GM21619 (cell line): ENCODE measurements around the gene OR8B8.
"Not testable (repeated sequence)": the region's sequence is repeated elsewhere in the genome, so short reads cannot be mapped to it uniquely, and the experiment has no call there.

Source experiments
- ATAC-seq: cut with Tn5 transposase; IDR thresholded peaks from one replicate; pipeline ENCODE4 v1.9.1; 2021; ENCODE audit not compliant: unreplicated experiment

OR8B8 gene

DNA sequence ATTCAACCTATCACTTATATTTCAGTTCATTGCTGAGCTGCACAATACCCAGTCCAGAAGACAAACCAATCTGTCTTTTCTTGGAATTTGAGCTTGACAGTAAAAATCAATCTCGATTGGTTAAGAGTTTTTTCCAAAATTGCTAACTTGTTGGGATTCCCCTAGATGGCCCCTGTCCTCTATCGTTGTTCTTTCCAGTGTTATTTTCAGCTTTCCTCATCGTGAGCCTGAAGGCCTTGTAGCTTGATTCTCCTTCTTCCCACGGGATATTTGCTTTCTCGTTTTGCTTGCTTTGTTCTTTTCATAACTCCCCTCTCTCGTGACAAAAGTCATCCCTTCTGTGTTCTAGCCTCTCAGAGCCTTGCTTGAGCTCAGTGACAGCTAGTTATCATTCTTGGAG lies 3.1 kb downstream of the OR8B8 start:
- no peak for ATAC-seq

- ATAC-seq = no peak
Measured at GRCh38 chr11:124441519-124441918, 4.0 kb downstream of the OR8B8 start.

GRCh38 chr11:124441081-124441480 lies 4.4 kb downstream of the OR8B8 start:
- no peak for ATAC-seq

DNA sequence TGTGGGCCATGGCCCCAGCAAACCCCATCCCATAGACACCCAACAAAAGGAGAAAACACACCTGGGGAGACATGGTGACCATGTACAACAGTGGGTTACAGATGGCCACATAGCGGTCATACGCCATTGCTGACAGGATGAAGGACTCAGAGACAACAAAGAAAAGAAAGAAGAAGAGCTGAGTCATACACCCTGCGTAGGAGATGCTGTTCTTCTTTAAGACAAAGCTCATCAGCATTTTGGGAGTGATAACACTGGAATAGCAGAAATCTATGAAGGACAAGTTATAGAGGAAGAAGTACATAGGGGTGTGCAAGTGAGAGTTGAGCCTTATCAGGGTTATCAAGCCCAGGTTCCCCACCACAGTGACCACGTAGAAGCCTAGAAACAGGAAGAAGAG lies 4.9 kb downstream of the OR8B8 start:
- ATAC-seq = no peak

GRCh38 chr11:124434699-124435098 lies 10.8 kb downstream of the OR8B8 start:
- no peak for ATAC-seq

GRCh38 chr11:124429599-124429998 lies 15.9 kb downstream of the OR8B8 start:
- no peak for ATAC-seq

- ATAC-seq = no peak
Measured at GRCh38 chr11:124424384-124424921, 21.0 kb downstream of the OR8B8 start, which contains the start of gene OR8B4. Gene OR8B4, minus strand, starts transcription at chr11:124424871. Its CDS starts 0 bp downstream, at chr11:124424871.

- ATAC-seq = no peak
Measured at GRCh38 chr11:124421043-124421442, 24.5 kb downstream of the OR8B8 start.

- ATAC-seq = no peak
Measured at GRCh38 chr11:124415356-124415923, 30.1 kb downstream of the OR8B8 start.

DNA sequence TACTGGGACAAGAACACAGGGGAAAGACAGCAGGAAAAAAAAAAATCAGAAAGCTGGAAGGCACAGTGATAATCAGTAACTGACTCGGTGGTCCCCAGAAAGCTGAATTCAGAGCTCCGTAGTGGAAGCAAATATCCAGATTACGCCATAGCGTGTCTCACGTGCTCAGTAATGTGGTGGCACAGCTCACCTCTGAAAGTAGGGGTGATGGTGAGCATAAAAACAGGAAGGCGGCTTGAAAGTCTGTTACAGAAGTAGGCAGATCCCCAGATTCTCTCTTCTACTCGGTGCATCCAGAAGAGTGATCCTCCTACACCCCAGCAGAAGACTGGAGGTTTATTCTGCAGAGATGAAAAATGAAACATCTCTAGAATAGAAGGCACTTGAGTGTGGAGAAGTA lies 35.6 kb downstream of the OR8B8 start:
- no peak for ATAC-seq

DNA sequence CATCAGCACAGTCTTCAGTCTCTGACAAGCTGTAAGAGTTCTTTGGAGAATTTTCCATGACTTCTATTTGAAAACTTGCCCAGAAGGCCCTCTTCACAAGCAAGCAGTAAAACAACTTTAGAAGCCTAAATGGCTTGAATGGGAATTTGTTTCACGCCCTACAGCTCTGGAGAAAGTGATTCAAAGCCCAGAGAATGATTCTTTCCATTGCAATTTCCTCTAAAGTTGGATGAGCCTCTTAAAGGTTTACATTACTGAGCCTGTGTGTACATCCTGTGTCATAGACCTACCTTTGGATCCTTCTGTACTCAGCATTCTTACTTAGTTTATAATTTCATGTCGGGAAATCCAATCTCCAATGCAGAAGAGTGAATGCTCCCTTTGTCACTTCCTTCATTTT lies 39.9 kb downstream of the OR8B8 start:
- ATAC-seq = no peak

DNA sequence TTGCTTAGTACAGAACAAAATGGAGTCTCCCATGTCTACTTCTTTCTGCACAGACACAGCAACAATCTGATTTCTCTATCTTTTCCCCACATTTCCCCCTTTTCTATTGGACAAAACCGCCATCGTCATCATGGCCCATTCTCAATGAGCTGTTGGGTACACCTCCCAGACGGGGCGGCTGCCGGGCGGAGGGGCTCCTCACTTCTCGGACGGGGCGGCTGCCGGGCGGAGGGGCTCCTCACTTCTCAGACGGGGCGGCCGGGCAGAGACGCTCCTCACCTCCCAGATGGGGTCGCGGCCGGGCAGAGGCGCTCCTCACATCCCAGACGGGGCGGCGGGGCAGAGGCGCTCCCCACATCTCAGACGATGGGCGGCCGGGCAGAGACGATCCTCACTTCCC lies 42.3 kb downstream of the OR8B8 start:
- ATAC-seq = not testable (repeated sequence)

DNA sequence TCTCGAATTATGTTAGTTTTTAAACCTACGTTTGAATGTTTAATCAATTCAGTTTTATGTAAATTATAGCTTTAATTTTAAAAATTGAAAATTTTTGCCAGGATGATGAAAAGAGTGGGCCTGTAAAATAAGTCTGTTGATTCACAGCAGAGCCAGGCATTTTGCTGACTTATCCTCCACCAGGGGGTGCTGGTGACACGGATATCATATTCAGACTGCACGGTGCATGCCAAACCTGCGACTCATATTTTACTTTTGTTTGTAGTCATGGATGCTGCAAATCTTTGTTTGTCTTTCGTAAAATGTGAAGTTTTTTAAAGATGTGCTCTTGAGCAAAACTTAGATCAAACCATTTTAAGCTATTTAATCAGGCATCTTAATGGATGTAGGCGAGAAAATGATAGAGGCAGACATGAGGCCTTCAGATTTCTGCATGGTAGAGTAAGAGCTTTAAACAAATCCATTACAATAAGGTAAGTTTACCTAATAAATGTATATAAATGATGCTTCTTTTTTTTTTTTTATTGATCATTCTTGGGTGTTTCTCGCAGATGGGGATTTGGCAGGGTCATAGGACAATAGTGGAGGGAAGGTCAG lies 43.1 kb downstream of the OR8B8 start:
- ATAC-seq = peak; percentile 97

- no peak for ATAC-seq
Measured at GRCh38 chr11:124398924-124399323, 46.6 kb downstream of the OR8B8 start, which contains the start of gene OR8B3. Gene OR8B3, minus strand, starts transcription at chr11:124399024. Its CDS starts 1,673 bp downstream, at chr11:124397351.

GRCh38 chr11:124396847-124397246 lies 48.6 kb downstream of the OR8B8 start:
- ATAC-seq = not testable (repeated sequence)

- no peak for ATAC-seq
Measured at GRCh38 chr11:124394408-124394807, 51.1 kb downstream of the OR8B8 start.
